Glutamatergic neuron (in vitro differentiated cells): ENCODE data around the gene RNF39. TPM values are rescaled to one million over a fixed set of nuclear protein-coding genes. Genes with fewer than 3 reads are reported as not detected.
A peak's percentile ranks its signal among the peaks of the same experiment; 100 is the strongest.

Source experiments
- DNase-seq: peaks from one replicate; pipeline ENCODE4 v3.0.0; 2022
- H3K27ac Mint-ChIP-seq: one replicate; pipeline ENCODE4 v1.8.0; 2020; ENCODE audit warnings: mild to moderate bottlenecking, mixed read lengths, inconsistent platforms; ENCODE audit not compliant: unreplicated experiment
- H3K27me3 Mint-ChIP-seq: one replicate; pipeline ENCODE4 v1.8.0; 2020; ENCODE audit warnings: mild to moderate bottlenecking, moderate library complexity, mixed read lengths, inconsistent platforms; ENCODE audit not compliant: unreplicated experiment
- H3K36me3 Mint-ChIP-seq: one replicate; pipeline ENCODE4 v1.8.0; 2020; ENCODE audit warnings: mild to moderate bottlenecking, mixed read lengths, inconsistent platforms; ENCODE audit not compliant: unreplicated experiment
- H3K4me1 Mint-ChIP-seq: one replicate; pipeline ENCODE4 v1.8.0; 2020; ENCODE audit warnings: mild to moderate bottlenecking, low read depth, mixed read lengths, inconsistent platforms; ENCODE audit not compliant: unreplicated experiment
- H3K4me3 Mint-ChIP-seq: one replicate; pipeline ENCODE4 v1.8.0; 2020; ENCODE audit warnings: mild to moderate bottlenecking, mixed read lengths, inconsistent platforms; ENCODE audit not compliant: unreplicated experiment
- H3K9me3 Mint-ChIP-seq: one replicate; pipeline ENCODE4 v1.8.0; 2020; ENCODE audit warnings: mild to moderate bottlenecking, moderate library complexity, mixed read lengths, inconsistent platforms; ENCODE audit not compliant: unreplicated experiment
- total RNA-seq: library from RNA; stranded (reverse); fragmentation: NEBNext Ultra II Directional; extraction: Animal tissue kit (Norgen Biotek cat#: 25700); gene quantifications from one replicate; pipeline ENCODE4 v1.2.1, GENCODE V29; 2021; ENCODE audit not compliant: unreplicated experiment
- TF ChIP-seq, protein P1 (sequence below): fragments of 200-600 bp; sonication (generic); IDR thresholded peaks from one replicate; pipeline ENCODE4 v1.5.0; 2021; ENCODE audit not compliant: partially characterized antibody, unreplicated experiment

The RNF39 gene
- total RNA-seq, 1 donor from 2014 or later: not detected

DNA sequence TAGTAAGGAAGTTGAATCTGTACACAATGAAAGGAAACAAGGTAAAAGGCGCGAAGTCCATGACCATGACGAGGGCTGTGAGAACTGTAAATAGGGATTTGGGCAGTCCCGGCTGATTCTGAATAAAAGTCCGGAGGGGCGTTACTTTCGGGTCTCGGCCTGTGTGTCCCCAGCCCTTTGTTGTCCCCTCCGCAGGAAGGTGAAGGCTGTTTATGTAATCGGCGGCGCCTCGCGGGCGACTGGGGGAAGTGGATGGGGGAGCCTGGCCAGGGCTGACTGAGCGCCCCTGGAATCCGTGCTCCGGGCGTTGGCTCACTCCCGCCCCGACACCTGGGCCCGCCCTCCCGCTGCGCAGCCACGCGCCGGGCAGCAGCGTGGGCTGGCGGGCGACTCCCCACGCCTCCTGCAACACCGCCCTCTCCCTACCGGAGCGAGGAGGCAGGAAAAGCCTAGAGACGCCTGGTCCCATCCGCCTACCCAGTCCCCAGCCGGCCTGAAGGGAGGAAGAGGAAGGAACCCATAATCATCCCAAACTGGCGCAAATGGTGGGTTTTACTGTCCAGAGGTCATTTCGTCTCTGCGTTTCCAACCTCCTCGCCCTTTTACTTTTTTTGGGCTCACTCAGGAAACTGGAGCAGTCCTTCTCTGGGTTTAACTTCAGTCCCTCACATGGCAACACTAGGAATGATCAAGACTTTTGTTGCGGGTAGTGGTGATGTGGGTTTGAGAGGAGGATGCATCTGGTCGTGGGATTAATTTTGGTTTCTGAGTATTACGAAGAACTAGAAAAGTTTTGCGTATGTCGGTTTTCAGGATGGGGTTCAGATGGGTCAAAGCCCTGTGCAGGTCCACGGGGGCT is 25.2 kb upstream of the RNF39 start:
- H3K36me3 Mint-ChIP-seq: no peaks in the 10 kb centered on the region
- H3K9me3 Mint-ChIP-seq: peaks cover 6% of the 10 kb centered on the region
- TF ChIP-seq, protein P1, sequence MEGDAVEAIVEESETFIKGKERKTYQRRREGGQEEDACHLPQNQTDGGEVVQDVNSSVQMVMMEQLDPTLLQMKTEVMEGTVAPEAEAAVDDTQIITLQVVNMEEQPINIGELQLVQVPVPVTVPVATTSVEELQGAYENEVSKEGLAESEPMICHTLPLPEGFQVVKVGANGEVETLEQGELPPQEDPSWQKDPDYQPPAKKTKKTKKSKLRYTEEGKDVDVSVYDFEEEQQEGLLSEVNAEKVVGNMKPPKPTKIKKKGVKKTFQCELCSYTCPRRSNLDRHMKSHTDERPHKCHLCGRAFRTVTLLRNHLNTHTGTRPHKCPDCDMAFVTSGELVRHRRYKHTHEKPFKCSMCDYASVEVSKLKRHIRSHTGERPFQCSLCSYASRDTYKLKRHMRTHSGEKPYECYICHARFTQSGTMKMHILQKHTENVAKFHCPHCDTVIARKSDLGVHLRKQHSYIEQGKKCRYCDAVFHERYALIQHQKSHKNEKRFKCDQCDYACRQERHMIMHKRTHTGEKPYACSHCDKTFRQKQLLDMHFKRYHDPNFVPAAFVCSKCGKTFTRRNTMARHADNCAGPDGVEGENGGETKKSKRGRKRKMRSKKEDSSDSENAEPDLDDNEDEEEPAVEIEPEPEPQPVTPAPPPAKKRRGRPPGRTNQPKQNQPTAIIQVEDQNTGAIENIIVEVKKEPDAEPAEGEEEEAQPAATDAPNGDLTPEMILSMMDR: no peak
- peaks cover 10% of the 10 kb centered on the region for H3K4me1 Mint-ChIP-seq
- H3K27ac Mint-ChIP-seq: no peak overlapping the region
- H3K4me3 Mint-ChIP-seq: peak overlapping the region; percentile 84
- peaks cover 29% of the 10 kb centered on the region for H3K27me3 Mint-ChIP-seq
- no peak for DNase-seq

DNA sequence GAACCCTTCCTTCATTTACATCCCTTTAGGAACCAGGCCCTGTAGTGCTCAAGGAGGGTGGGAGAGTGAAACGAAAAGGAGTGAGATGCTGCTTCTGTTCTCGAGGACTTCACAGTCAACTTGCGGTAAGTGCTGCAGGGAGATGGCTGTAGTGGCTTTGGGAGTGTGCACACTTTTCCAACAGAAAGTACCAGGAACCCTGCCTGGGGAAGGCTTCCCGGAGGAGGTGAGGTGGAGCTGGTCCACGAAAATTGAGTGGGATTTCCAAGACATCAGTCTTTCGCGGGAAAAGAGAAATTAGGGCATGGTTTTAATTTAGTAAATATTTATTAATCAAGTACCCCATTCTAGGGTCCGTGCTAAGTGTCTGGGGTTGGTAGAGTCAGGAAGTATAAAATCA is 24.6 kb upstream of the RNF39 start:
- Mint-ChIP-seq H3K27ac (no peak overlapping the region), H3K4me1 (peaks cover 13% of the 10 kb centered on the region), H3K4me3 (peak overlapping the region; percentile 44), H3K36me3 (no peaks in the 10 kb centered on the region), H3K9me3 (peaks cover 6% of the 10 kb centered on the region), H3K27me3 (peaks cover 29% of the 10 kb centered on the region)
- TF ChIP-seq, protein P1: no peak
- no peak for DNase-seq

DNA sequence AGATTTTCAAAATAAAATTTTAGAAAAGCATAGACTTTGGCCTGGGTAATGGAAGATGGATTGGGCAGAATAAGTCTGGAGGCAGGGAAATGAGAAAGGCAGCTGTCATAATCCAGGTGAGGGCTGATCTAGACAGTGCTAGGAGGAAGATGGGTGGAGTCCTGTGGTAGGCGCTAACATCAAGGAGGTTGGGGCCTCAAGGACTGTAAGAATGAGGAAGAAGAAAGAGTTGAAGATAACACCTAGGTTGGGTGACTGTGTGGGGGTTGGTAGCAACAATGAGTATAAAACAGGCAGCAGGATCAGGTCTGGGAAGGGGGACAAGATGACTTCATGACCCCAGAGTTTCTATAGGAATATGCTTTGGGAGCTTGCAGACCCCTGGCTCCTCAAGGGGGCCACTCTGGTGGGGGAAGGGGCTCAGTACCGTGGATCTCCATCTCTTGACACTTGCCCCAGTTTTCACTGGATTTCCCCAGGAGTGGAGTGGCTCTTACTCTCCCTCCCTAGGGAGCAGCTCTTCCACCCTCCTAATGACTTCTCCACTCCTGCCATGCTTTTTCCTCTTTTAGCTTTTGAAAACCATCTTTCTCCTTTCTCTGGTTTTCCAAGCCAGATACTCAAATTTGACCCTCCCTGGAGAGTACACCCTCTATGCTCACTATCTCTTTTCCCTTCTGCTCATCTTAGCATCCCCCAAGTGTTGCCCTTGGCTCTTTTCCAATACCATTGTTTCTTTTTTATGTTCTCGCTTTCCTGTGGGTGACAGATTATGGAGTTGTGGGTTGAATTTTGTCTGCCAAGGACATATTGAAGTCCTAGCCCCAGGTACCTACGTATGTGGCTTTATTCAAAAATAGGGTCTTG is 22.6 kb upstream of the RNF39 start:
- DNase-seq: no peak
- H3K27me3 Mint-ChIP-seq: peaks cover 24% of the 10 kb centered on the region
- H3K27ac Mint-ChIP-seq: no peak overlapping the region
- no peak overlapping the region for H3K4me3 Mint-ChIP-seq
- TF ChIP-seq, protein P1: no peak
- peaks cover 6% of the 10 kb centered on the region for H3K9me3 Mint-ChIP-seq
- no peaks in the 10 kb centered on the region for H3K36me3 Mint-ChIP-seq
- peaks cover 15% of the 10 kb centered on the region for H3K4me1 Mint-ChIP-seq

DNA sequence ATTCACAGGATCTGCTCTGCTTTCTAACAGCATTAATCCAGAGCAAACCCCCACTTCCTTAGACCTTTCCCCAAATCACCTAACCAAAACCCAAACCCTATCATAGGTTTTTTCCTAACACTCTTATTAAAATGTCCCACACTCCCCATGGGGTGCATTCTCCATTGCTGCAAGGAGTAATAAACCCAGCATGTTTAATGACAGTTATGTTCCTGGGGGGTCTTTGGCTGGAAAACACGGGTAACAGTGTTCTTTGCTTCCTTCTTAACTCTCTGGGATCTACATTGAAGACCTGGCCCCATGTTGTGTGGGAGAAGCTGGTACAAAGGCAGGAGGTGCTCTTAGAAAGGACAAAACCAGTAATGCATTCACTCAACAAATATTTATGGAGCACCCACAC is 21.3 kb upstream of the RNF39 start:
- TF ChIP-seq, protein P1: no peak
- Mint-ChIP-seq H3K4me1 (peaks cover 12% of the 10 kb centered on the region), H3K27ac (no peak overlapping the region), H3K36me3 (no peaks in the 10 kb centered on the region), H3K9me3 (peaks cover 3% of the 10 kb centered on the region), H3K4me3 (no peak overlapping the region), H3K27me3 (peaks cover 25% of the 10 kb centered on the region)
- DNase-seq: no peak
